Neural cell (in vitro differentiated cells): Measurements from ENCODE around the gene ITPK1. TPM values are rescaled to one million over a fixed set of nuclear protein-coding genes. Genes with fewer than 3 reads are reported as not detected.

Experiments used
- H2AFZ ChIP-seq: fragments of 200-600, 300-800 bp; sonication (generic), shearing (Covaris generic); 2 replicates; pipeline ENCODE4 v1.6.0; 2014; ENCODE audit warnings: low read depth, mild to moderate bottlenecking, antibody characterized with exemption, low read length, moderate library complexity
- H3F3A ChIP-seq: fragments of 200-600 bp; shearing (Covaris generic); 2 replicates; pipeline ENCODE4 v1.6.1; 2016; ENCODE audit warnings: mild to moderate bottlenecking, moderate library complexity, mixed read lengths, antibody characterized with exemption, low read length; ENCODE audit not compliant: insufficient read depth, poor library complexity, severe bottlenecking
- H3K27ac ChIP-seq: fragments of 200-600, 300-800 bp; sonication (generic), shearing (Covaris generic); 2 replicates; pipeline ENCODE4 v1.5.1; 2014; ENCODE audit warnings: mild to moderate bottlenecking, low read length, moderate library complexity
- H3K27me3 ChIP-seq: fragments of 300-800, 200-600 bp; sonication (generic), shearing (Covaris generic); 2 replicates; pipeline ENCODE4 v1.6.0; 2014; ENCODE audit warnings: mild to moderate bottlenecking, low read depth, low read length, moderate library complexity; ENCODE audit not compliant: insufficient read depth
- H3K36me3 ChIP-seq: fragments of 300-800, 200-600 bp; sonication (generic), shearing (Covaris generic); 2 replicates; pipeline ENCODE4 v1.5.1; 2014; ENCODE audit warnings: mild to moderate bottlenecking, antibody characterized with exemption, low read length, moderate library complexity; ENCODE audit not compliant: insufficient read depth
- H3K4me2 ChIP-seq: fragments of 300-800, 200-600 bp; sonication (generic), shearing (Covaris generic); 2 replicates; pipeline ENCODE4 v1.6.0; 2014; ENCODE audit warnings: mild to moderate bottlenecking, low read length
- H3K4me3 ChIP-seq: fragments of 300-800, 200-600 bp; sonication (generic), shearing (Covaris generic); 2 replicates; pipeline ENCODE4 v1.5.1; 2014; ENCODE audit warnings: mild to moderate bottlenecking, low read length, moderate library complexity
- H3K79me2 ChIP-seq: fragments of 200-600 bp; shearing (Covaris generic); replicated peaks from 2 replicates; pipeline ENCODE4 v1.6.0; 2014; ENCODE audit warnings: mild to moderate bottlenecking, low read length, moderate library complexity; ENCODE audit not compliant: insufficient read depth
- H3K9ac ChIP-seq: fragments of 300-800, 200-600 bp; sonication (generic), shearing (Covaris generic); 2 replicates; pipeline ENCODE4 v1.6.1; 2016; ENCODE audit warnings: mild to moderate bottlenecking, low read length, mixed read lengths
- H3K9me2 ChIP-seq: fragments of 200-600 bp; shearing (Covaris generic); 2 replicates; pipeline ENCODE4 v1.6.1; 2016; ENCODE audit warnings: mild to moderate bottlenecking, low read length, mixed read lengths; ENCODE audit not compliant: insufficient read depth
- H3K9me3 ChIP-seq: fragments of 200-600, 300-800 bp; sonication (generic), shearing (Covaris generic); 2 replicates; pipeline ENCODE4 v1.6.1; 2016; ENCODE audit warnings: mild to moderate bottlenecking, mixed run types, low read length, moderate library complexity, mixed read lengths
- H4K20me1 ChIP-seq: fragments of 200-600 bp; shearing (Covaris generic); 2 replicates; pipeline ENCODE4 v1.6.1; 2016; ENCODE audit warnings: mild to moderate bottlenecking, mixed run types; ENCODE audit not compliant: insufficient read depth
- CTCF ChIP-seq: fragments of 450-650 bp; IDR thresholded peaks from 2 replicates; pipeline ENCODE4 v1.5.1; 2014; ENCODE audit warnings: antibody characterized with exemption, mild to moderate bottlenecking, moderate library complexity; ENCODE audit not compliant: poor library complexity, severe bottlenecking
- EP300 ChIP-seq: fragments of 450-650 bp; conservative IDR thresholded peaks from 2 replicates; pipeline ENCODE4 v1.6.1; 2014; ENCODE audit warnings: antibody characterized with exemption, mild to moderate bottlenecking, moderate library complexity; ENCODE audit not compliant: poor library complexity, severe bottlenecking
- EZH2 ChIP-seq: fragments of 200-600, 300-800 bp; shearing (Covaris generic), sonication (generic); IDR thresholded peaks from 2 replicates; pipeline ENCODE4 v1.6.1; 2014; ENCODE audit warnings: antibody characterized with exemption, low read length, borderline replicate concordance, mild to moderate bottlenecking; ENCODE audit not compliant: insufficient read depth, poor library complexity, severe bottlenecking
- MXI1 ChIP-seq: fragments of 450-650 bp; conservative IDR thresholded peaks from 2 replicates; pipeline ENCODE4 v1.6.1; 2014; ENCODE audit warnings: antibody characterized with exemption, mild to moderate bottlenecking; ENCODE audit not compliant: poor library complexity, severe bottlenecking
- POLR2AphosphoS5 ChIP-seq: IDR thresholded peaks from 2 replicates; pipeline ENCODE4 v1.6.1; 2012
- RAD21 ChIP-seq: fragments of 450-650 bp; conservative IDR thresholded peaks from 2 replicates; pipeline ENCODE4 v1.6.1; 2014; ENCODE audit warnings: antibody characterized with exemption, mild to moderate bottlenecking, moderate library complexity
- REST ChIP-seq: IDR thresholded peaks from 2 replicates; pipeline ENCODE4 v1.6.1; 2012; ENCODE audit warnings: borderline replicate concordance
- SMC3 ChIP-seq: fragments of 450-650 bp; conservative IDR thresholded peaks from 2 replicates; pipeline ENCODE4 v1.6.1; 2014; ENCODE audit warnings: antibody characterized with exemption, mild to moderate bottlenecking, moderate library complexity; ENCODE audit not compliant: poor library complexity
- TAF1 ChIP-seq: IDR thresholded peaks from 2 replicates; pipeline ENCODE4 v1.6.1; 2012; ENCODE audit warnings: low read depth
- polyA plus RNA-seq: library from polyadenylated mRNA; depleted of rRNA; stranded (reverse); fragments of >200 nt; gene quantifications from 2 replicates; pipeline ENCODE4 v1.2.3, GENCODE V29; 2014

Gene ITPK1
- polyA plus RNA-seq, 1 donor from 2014 or later = 65.0 TPM

GRCh38 chr14:92969871-92970270 is 145.9 kb downstream of the ITPK1 start:
- no peak overlapping the region for H3K9ac ChIP-seq

GRCh38 chr14:92969430-92969829 is 146.3 kb downstream of the ITPK1 start:
- Histone ChIP-seq H3K9me3 (no peaks in the 10 kb centered on the region), H3K9ac (no peak overlapping the region), H3K4me3 (no peak overlapping the region), H3K27me3 (no peaks in the 10 kb centered on the region), H3K4me2 (no peak overlapping the region), H2AFZ (no peak overlapping the region), H3K9me2 (no peaks in the 10 kb centered on the region), H4K20me1 (no peaks in the 10 kb centered on the region), H3K36me3 (no peaks in the 10 kb centered on the region), H3F3A (no peaks in the 10 kb centered on the region), H3K27ac (no peak overlapping the region), H3K79me2 (no peaks in the 10 kb centered on the region)
- TF ChIP-seq MXI1 (no peak), EP300 (no peak), SMC3 (no peak), TAF1 (no peak), EZH2 (no peak), RAD21 (no peak), POLR2AphosphoS5 (no peak), REST (no peak), CTCF (no peak)

More at GRCh38 chr14:92969871-92970270, 145.9 kb downstream of the ITPK1 start:
- Histone ChIP-seq H3K9me3 (no peaks in the 10 kb centered on the region), H3K4me3 (no peak overlapping the region), H4K20me1 (no peaks in the 10 kb centered on the region), H3K4me2 (no peak overlapping the region), H3F3A (no peaks in the 10 kb centered on the region), H3K36me3 (no peaks in the 10 kb centered on the region), H3K27me3 (no peaks in the 10 kb centered on the region), H3K27ac (no peak overlapping the region), H2AFZ (no peak overlapping the region), H3K79me2 (no peaks in the 10 kb centered on the region), H3K9me2 (no peaks in the 10 kb centered on the region)
- TF ChIP-seq EZH2 (no peak), RAD21 (no peak), REST (no peak)
